HG03045 (cell line): ENCODE data around the gene CHP1.
"Not testable (repeated sequence)": the region's sequence is repeated elsewhere in the genome, so short reads cannot be mapped to it uniquely, and the experiment has no call there.

Source experiments
- ATAC-seq: cut with Tn5 transposase; IDR thresholded peaks from one replicate; pipeline ENCODE4 v1.9.1; 2021; ENCODE audit warnings: mild to moderate bottlenecking, moderate library complexity; ENCODE audit not compliant: unreplicated experiment

CHP1 gene

GRCh38 chr15:41289953-41290352, 58.9 kb downstream of the CHP1 start:
- no peak for ATAC-seq

GRCh38 chr15:41291065-41291631, 60.1 kb downstream of the CHP1 start:
- peak; percentile 62 for ATAC-seq

- ATAC-seq: no peak
These were observed 61.5 kb downstream of the CHP1 start for GRCh38 chr15:41292521-41292920.

GRCh38 chr15:41301139-41301538, 70.1 kb downstream of the CHP1 start:
- not testable (repeated sequence) for ATAC-seq

- no peak for ATAC-seq
These were observed 70.5 kb downstream of the CHP1 start for GRCh38 chr15:41301587-41301986.

GRCh38 chr15:41304149-41304770, 73.2 kb downstream of the CHP1 start:
- ATAC-seq: no peak

GRCh38 chr15:41307679-41308078, 76.6 kb downstream of the CHP1 start:
- no peak for ATAC-seq

- ATAC-seq: no peak
These were observed 78.3 kb downstream of the CHP1 start for GRCh38 chr15:41309226-41309905.

- not testable (repeated sequence) for ATAC-seq
These were observed 89.8 kb downstream of the CHP1 start for GRCh38 chr15:41320805-41321330.

- ATAC-seq: no peak
These were observed 92.5 kb downstream of the CHP1 start for GRCh38 chr15:41323611-41324010.

GRCh38 chr15:41331281-41331680, 100.2 kb downstream of the CHP1 start:
- no peak for ATAC-seq
